GM18907 (cell line): Measurements from ENCODE around the gene DLK2.
"Not testable (repeated sequence)": the region's sequence is repeated elsewhere in the genome, so short reads cannot be mapped to it uniquely, and the experiment has no call there.

Experiments used
- ATAC-seq: cut with Tn5 transposase; IDR thresholded peaks from one replicate; pipeline ENCODE4 v1.9.1; 2021; ENCODE audit warnings: mild to moderate bottlenecking, moderate library complexity; ENCODE audit not compliant: unreplicated experiment

DLK2 gene

GRCh38 chr6:43488667-43489276 is 33.4 kb upstream of the DLK2 start:
- ATAC-seq: no peak

DNA sequence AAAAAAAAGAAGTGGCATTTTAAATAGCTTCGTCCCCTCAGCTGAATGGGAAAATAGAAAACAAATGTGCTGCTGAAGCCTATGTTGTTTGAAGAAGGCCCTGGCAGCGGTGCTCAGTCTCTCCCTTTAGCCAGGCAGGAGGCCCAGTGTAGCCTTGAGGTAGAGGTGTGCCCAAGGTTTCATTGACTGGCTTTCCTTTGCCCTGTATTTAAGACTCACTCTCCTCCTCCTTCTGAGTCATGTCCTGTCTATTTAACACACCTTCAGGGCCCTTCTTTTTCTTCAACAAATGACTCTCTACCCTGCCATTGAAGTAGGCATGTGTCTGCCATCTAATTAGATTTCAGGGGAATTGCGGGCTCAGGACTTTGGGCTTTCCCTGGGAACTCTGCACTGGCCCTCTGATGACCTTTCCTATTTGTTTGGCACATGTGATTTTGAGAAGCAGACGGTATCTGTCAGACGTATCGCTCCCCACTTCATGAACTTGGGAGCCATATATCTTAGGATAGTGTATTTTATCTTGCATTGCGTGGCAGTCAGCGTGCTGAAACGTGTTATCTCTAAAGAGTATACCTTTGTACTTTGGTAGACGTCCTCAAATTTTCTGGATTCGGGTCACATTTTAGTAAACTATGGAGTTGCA is 26.4 kb upstream of the DLK2 start:
- ATAC-seq: no peak

- no peak for ATAC-seq
Observed at GRCh38 chr6:43481075-43481474, 25.7 kb upstream of the DLK2 start.

DNA sequence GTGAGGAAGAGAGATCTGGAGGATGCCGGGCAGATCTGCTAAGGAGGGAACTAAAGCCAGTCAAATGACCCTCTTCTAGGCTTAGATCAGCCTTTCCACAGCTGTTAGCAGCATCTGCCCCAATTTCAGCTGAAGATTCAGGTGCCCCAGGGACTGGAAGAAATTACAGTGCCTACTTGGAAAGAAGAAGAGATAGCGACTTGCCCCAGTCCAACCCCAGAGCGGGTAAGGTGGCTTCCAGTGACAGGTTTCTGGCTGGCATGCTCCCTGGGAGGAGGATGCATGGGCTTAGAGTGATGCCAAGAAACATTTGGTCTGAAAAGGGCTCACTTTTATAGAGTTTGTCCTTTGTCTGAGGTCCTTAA is 22.6 kb upstream of the DLK2 start:
- no peak for ATAC-seq

- peak; percentile 90 for ATAC-seq
Observed at GRCh38 chr6:43477235-43478007, 22.1 kb upstream of the DLK2 start, which contains the start of gene TJAP1. Gene TJAP1, plus strand, starts transcription at chr6:43477570. Its CDS starts 21,432 bp downstream, at chr6:43499002.

- no peak for ATAC-seq
Observed at GRCh38 chr6:43476746-43477145, 21.4 kb upstream of the DLK2 start.

DNA sequence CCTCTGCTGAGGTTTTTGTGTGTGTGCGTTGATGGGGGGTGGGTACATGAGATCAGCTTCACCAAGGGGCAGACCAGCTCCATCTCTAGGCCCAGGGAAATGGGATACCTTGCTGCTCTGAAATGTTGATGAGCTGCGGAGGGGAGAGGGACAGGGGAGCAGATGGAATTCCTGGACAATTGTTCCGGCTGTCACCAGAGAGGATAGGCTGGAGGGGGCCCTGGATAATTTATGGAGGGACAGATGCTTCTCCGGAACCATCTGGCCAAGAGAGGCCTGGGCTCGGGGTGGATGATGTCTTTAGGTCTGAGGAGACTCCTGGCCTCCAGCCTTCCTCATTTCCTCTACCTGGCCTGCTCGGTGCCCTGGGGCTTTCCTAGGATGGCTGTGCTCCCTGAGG is 20.2 kb upstream of the DLK2 start:
- ATAC-seq: no peak

GRCh38 chr6:43472515-43472914 is 17.2 kb upstream of the DLK2 start:
- no peak for ATAC-seq

DNA sequence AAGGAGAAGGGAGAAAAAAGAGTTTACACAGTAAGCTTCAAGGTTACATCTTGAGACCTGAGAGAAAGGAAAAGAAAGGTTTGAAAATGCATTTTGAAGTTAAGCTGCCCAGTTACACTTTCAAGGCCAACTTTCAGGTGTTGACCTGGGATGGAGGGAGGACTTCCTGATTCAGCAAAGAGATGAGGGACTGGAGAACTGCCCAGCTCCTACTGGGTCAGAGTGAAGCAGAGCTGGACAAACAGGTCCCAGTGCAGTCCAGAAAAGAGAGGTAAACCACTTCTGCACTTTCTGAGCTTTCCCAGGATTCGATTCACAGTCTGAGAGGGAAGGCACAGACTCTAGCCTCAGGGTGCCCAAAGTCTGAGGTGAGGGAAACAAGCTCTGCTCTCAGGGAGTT is 16.1 kb upstream of the DLK2 start:
- ATAC-seq: no peak

GRCh38 chr6:43469947-43470346 is 14.6 kb upstream of the DLK2 start:
- no peak for ATAC-seq

- ATAC-seq: no peak
Observed at GRCh38 chr6:43468748-43469681, 13.7 kb upstream of the DLK2 start.

GRCh38 chr6:43468240-43468639 is 12.9 kb upstream of the DLK2 start:
- no peak for ATAC-seq

DNA sequence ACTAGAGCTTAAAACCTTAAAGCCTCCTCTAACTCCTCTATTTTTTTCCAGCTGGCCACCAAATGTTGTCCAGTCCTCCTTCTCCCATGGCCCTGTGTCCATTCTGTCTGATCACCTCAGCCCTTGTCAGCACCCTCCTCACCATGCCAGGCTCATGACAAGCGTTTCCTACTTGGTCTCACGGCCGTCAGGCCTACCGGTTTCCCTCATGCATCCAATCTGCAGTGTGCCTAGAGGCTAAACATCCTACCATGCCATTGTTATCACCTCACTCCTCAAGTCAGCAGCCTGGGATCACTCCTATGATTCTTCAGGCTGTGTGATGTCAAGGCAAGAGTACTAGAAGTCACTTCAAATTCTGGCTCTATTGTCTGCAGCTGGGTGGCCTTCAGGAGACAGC is 12.4 kb upstream of the DLK2 start:
- ATAC-seq: no peak

DNA sequence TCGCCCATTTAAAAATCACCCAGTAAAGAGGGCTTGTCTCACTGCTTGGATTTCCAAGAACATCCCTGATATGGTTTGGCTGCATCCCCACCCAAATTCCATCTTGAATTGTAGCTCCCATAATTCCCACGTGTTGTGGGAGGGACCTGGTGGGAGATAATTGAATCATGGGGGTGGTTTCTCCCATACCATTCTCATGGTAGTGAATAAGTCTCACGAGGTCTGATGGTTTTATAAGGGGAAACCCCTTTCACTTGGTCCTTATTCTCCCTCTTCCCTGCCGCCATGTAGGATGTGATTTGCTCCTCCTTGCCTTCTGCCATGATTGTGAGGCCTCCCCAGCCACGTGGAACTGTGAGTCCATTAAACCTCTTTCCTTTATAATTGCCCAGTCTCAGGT is 11.9 kb upstream of the DLK2 start:
- not testable (repeated sequence) for ATAC-seq

GRCh38 chr6:43465948-43466347 is 10.6 kb upstream of the DLK2 start:
- ATAC-seq: no peak

GRCh38 chr6:43464337-43464736 is 9.0 kb upstream of the DLK2 start:
- no peak for ATAC-seq

GRCh38 chr6:43461936-43462335 is 6.6 kb upstream of the DLK2 start:
- ATAC-seq: no peak

GRCh38 chr6:43460032-43460431 is 4.7 kb upstream of the DLK2 start:
- ATAC-seq: no peak

- no peak for ATAC-seq
Observed at GRCh38 chr6:43459535-43459934, 4.2 kb upstream of the DLK2 start.

- ATAC-seq: not testable (repeated sequence)
Observed at GRCh38 chr6:43458154-43458553, 2.8 kb upstream of the DLK2 start.

DNA sequence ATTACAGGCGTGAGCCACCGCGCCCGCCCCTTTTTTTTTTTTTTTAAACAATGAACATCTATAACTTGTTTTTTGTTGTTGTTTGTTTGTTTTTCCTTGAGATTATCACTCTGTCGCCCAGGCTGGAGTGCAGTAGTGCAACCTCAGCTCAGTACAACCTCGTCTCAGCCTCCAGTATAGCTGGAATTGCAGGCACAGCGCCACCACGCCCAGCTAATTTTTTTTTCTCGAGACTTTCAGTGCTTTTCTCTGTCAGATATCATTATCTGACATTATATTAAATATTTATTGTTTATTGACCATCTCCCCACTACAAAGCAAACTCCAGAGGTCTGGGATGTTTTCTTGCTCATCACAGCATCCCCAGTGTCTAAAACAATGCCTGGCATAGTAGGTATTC is 2.3 kb upstream of the DLK2 start:
- ATAC-seq: no peak
